ENCODE data around the gene PIH1D1.

The PIH1D1 gene

DNA sequence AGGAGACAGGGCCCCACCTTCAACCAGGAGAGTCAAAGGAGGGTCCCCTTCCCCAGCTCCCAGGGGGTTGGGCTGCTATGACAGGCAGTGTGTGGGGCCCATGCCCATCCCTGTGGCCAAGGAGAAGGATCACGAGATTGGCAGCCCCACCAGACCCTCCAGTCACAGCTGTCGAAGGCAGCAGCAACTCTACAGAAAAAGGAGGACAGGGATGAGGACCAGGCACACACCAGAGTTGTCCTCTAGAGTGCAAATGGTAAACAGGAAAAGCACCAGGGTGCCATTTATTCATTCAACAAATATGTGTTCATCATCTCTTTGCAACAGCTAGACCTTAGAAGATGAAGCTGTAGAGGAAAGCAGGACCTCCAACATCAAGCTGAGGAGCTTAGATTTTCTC, 32.4 kb downstream of the PIH1D1 start:
- no peak for DNase-seq (ENCODE audit: low read depth)

GRCh38 chr19:49418511-49418910, 33.1 kb downstream of the PIH1D1 start:
- no peak for DNase-seq (ENCODE audit: low read depth)

GRCh38 chr19:49417088-49417487, 34.5 kb downstream of the PIH1D1 start:
- DNase-seq (ENCODE audit: low read depth), result no peak

DNA sequence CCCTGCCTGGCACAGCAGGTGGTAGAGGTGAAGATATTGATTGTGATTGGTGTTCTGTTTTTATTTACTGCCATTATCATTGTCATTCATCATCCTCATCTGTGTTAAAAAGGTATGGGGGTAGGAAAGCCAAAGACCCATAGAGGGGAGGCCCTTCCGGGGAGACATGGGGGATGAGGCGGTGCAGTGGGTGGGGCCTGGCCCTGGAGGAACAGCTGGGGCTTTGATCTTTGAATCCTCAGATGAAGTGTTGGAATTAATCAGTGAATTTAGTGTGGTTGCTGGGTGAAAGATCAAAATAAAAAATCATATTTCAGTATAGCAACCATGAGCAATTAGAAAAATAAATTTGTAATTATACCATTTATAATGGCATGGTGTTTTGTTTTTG, 35.8 kb downstream of the PIH1D1 start:
- DNase-seq (ENCODE audit: low read depth), result no peak

DNA sequence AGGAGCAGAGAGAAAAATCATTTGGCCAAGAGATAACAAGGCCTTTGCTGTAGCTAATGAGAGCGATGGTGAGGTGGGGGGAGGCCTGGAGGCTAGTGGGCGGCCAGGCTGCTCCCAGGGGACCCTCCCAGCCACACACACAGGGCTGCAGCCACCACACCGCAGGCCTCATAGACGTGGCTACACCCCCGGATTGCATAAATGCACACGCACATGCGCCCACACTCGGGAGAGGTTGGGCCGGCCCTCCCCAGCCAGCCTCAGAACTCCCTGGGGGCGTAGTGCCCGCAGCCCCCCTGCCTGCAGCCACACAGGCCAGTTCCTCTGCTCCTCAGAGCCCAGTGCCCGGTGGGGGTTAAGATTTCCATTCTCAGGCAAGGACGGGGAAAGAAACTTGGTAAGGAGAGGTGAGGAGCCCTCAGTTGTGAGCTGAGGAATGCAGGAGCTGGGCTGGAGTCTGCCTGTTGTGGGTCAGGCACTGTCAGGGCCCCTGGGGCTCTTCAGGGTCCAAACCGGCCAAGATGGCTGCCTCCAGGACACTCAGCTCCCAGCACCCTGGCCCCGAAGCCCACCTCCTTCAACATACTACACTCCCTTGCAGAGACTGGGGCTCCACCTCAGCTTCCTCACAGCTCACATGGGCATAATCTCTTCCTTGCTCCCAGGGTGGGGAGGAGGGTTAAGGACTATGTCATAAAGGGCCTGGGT, 36.4 kb downstream of the PIH1D1 start:
- no peak for DNase-seq (ENCODE audit: low read depth)

GRCh38 chr19:49414256-49414655, 37.4 kb downstream of the PIH1D1 start:
- DNase-seq (ENCODE audit: low read depth), result no peak

DNA sequence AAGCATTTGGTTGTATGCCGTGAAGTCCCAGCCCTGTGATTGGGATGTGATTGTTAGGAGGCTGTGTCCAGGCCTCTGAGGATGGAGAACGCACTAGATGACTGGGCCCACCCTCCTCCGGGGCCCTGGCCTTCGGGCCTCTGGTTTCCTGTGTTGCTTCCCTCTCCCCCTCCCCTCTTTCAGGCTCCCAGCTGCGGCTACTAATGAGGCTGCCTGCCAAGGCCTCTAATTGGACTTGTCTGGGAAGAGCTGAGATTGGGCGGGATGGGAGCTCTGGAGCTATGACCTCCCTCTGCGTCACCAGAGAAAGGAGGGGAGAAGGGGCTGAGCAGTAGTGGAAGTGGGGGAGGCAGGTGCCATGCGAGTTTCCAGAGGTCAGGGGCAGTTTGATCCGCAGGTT, 38.3 kb downstream of the PIH1D1 start:
- DNase-seq (ENCODE audit: low read depth), result peak; percentile 37

DNA sequence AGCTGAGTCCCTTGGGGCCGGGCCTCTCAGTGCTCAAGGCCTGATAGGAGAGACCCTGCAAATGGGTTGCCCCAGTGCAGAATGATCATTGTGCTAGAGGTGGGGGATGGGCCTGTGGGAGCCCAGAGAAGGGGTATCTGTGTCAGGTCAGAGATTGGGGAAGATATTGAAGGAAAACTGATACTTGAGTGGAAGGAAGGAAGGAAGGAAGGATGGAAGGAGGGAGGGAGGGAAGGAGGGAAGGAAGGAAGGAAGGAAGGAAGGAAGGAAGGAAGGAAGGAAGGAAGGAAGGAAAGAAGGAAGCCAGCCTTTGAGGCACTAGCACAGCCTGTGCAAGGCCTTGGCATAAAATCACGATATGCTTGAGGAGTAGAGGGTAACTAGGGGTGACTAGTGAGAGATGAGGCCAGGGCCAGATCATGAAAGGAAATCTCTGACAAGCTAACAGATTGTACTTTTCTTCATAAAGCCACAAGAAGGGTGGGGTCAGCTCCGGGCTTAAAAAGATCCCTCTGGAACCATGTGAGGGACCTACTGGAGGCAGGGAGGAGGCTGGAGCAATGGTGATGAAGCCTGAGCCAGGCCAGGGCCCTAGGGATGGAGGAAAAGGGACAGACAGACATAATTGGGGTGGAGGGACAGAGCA, 39.8 kb downstream of the PIH1D1 start:
- no peak for DNase-seq (ENCODE audit: low read depth)

DNA sequence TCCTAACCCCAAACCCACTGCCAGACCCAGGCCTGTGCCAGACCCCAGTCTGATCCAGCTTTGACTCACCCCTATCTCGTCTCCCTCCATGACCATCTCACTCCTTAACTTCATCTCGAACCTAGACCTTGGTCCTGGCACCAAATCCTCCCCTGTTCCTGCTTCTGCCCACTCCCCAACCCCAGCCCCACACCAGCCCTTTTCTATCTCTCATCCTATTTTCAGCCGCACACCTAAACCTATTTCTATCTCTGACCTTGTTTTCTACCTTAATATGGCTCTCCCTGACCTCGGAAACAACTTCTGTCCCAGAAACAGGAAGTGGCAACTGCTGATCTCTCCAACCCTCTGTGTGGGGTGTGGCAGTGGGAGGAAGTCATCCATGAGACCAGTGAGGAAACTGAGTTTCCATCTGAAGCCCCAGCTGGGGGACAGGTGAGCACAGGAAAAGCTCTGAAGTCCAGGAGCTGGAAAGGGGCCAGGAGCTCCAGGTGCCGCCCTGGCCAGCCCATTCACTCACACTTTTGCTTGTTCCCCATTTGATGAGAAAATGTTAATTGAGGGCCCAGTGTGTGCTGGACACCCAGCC, 42.1 kb downstream of the PIH1D1 start:
- DNase-seq (ENCODE audit: low read depth), result no peak

GRCh38 chr19:49408816-49409440, 42.7 kb downstream of the PIH1D1 start:
- DNase-seq (ENCODE audit: low read depth), result peak; percentile 18

- DNase-seq (ENCODE audit: low read depth), result no peak
Observed at GRCh38 chr19:49407482-49408015, 44.1 kb downstream of the PIH1D1 start.

GRCh38 chr19:49407079-49407478, 44.5 kb downstream of the PIH1D1 start:
- DNase-seq (ENCODE audit: low read depth), result no peak

DNA sequence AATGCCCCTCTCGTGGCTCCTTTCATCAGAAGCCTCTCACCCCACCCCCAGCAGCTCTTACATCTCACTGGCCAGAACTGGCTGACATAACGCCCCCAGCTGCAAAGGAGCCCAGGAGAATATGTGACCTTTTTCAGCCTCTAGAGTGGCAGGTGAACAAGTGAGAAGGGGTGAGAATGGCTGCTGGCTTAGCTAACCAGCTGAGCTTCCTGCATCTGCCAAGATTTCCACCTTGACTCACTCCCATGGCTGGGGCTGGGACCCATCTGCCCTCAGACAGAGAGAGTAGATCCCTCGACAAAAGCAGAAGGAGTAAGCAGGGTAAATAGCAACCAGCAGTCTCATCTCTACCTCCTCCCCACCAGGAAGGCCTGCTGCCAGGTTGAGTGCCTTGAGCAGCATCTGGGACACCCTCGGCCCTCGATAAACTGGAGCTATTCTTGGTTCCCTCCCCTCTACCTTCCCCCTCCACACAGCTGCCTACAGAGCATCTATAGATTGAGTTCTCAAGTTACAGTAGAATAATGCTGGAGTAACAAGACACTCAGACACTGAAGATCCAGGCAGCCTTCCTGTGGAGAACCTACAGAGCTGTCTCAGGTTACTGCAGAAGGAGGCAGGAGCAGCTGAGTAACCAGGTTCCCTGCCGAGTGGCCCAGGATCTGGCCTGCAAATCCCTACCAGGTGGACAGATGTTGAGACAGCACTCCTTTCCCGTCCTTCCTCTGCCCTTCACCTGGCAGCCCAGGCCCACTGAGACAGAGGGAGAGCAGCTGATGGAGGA, 48.0 kb downstream of the PIH1D1 start:
- no peak for DNase-seq (ENCODE audit: low read depth)

DNA sequence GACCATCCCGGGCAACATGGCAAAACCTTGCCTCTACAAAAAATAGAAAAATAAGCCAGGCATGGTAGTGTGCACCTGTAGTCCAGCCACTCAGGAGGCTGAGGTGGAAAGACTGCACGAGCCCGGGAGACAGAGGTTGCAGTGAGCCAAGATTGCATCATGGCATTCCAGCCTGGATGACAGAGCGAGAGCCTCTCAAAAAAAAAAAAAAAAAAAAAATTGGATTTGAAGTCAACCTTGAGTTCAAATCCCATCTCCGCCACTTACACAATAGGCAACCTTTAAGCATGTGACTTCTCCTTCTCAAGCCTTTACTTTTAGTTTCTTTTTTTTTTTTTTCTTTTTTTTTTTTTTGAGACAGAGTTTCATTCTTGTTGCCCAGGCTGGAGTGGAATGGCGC, 51.6 kb downstream of the PIH1D1 start:
- DNase-seq (ENCODE audit: low read depth), result peak; percentile 32

- no peak for DNase-seq (ENCODE audit: low read depth)
Observed at GRCh38 chr19:49398931-49399330, 52.7 kb downstream of the PIH1D1 start.

DNA sequence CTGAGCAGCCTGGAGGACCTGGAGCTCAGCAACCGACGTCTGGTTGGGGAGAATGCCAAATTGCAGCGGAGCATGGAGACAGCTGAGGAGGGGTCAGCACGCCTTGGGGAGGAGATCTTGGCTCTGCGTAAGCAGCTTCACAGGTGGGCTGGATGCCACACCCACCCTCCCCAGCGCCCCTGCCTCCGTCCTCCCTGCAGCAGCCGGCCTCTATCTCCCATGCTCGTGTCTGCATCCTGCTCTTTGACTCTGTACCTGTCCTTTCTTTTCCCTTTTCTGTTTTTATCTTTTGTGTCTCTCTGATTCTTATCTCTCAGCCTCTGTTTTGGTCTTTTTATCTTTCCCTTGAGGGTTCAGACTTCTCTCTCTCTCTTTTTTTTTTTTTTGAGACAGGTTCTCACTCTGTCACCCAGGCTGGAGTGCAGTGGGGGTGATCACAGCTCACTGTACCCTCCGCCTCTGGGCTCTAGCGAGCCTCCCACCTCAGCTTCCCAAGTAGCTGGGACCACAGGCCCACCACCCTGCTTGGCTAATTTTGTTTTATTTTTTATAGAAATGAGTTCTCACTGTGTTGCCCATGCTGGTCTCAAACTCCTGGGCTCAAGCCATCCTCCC, 53.5 kb downstream of the PIH1D1 start:
- no peak for DNase-seq (ENCODE audit: low read depth)

- no peak for DNase-seq (ENCODE audit: low read depth)
Observed at GRCh38 chr19:49396738-49397505, 54.7 kb downstream of the PIH1D1 start.
